ENCODE measurements around the gene TAF4.

DNA sequence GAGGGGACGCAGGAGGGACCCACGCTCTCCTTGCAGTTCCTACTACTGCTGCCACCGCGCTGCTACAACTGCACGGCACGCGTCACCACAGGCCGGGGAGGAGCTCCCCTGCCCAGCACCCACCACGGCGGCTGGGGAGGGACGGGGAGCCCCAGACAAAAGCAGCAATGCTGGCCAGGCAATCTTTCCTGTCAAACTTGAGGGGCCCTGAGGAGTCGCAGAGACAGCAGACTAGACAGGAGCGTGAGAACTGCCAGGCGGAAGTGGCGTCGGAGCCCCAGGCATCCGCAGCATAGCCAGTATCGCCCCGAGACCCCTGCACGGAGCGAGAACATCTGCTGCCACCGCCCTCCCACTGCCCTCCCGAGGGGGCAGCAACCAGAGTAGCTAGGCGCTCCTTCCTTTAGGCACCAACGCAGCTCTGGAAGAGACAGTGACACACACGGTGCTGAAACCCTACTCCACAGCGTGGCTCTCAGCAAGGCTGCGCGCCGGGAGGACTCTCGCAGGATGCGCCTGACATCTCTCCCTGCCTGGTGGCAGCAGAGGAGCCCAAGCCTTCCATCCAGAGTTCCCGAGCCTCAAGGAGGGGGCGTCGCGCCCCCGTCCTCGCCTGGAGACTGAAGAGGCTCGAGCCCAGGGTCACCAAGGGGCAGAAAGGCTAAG, 2.2 kb downstream of the TAF4 start:
- TF ChIP-seq, protein P1, sequence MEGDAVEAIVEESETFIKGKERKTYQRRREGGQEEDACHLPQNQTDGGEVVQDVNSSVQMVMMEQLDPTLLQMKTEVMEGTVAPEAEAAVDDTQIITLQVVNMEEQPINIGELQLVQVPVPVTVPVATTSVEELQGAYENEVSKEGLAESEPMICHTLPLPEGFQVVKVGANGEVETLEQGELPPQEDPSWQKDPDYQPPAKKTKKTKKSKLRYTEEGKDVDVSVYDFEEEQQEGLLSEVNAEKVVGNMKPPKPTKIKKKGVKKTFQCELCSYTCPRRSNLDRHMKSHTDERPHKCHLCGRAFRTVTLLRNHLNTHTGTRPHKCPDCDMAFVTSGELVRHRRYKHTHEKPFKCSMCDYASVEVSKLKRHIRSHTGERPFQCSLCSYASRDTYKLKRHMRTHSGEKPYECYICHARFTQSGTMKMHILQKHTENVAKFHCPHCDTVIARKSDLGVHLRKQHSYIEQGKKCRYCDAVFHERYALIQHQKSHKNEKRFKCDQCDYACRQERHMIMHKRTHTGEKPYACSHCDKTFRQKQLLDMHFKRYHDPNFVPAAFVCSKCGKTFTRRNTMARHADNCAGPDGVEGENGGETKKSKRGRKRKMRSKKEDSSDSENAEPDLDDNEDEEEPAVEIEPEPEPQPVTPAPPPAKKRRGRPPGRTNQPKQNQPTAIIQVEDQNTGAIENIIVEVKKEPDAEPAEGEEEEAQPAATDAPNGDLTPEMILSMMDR (IDR thresholded peaks at IDR 0.05; ENCODE audit: insufficient read depth, low read length, poor library complexity, severe bottlenecking), result no peak
- no peak for TF ChIP-seq EZH2phosphoT487 (conservative IDR thresholded peaks at IDR 0.05; ENCODE audit: low read length)
